Activated CD4-positive, alpha-beta T cell treated with anti-CD3 and anti-CD28 coated beads for 24 hours (primary cell): Measurements from ENCODE around the gene NSD1.
"Not testable (repeated sequence)": the region's sequence is repeated elsewhere in the genome, so short reads cannot be mapped to it uniquely, and the experiment has no call there.

Experiments used
- DNase-seq, 2 donors: peaks; one replicate each; pipeline ENCODE4 v3.0.0-alpha.2; 2020; ENCODE audit warnings: low read depth in 2 of 2

Gene NSD1

DNA sequence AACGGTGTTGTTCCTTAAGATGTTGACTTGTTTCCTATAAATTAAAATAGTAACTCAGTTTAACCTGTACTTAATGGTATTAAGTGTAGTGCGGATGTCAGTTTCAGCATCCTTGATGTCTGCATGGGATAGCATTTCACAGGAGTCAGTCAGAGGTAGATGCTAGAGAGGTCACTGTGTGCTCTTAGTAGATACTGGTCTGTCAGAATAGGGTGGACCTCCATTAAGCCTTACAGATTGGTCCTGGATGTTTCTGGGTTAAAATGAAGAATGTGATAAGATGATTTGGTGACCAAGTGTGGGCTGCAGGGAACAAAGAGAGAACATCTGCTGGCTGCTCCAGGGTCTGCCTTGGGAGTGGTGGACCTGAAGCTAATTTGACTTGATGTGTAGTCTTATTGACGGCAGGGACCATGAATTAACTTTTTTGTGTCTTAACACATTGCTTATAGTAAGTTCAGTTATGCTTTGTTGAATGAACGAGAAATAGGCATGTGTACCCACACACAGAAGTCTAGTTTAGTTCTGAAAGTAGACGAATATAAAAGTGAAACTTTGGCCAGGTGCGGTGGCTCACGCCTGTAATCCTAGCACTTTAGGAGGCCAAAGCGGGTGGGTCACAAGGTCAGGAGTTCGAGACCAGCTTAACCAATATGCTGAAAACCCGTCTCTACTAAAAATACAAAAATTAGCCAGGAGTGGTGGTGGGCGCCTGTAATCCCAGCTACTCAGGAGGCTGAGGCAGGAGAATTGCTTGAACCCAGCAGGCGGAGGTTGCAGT, 157.4 kb downstream of the NSD1 start:
- no peak for DNase-seq

DNA sequence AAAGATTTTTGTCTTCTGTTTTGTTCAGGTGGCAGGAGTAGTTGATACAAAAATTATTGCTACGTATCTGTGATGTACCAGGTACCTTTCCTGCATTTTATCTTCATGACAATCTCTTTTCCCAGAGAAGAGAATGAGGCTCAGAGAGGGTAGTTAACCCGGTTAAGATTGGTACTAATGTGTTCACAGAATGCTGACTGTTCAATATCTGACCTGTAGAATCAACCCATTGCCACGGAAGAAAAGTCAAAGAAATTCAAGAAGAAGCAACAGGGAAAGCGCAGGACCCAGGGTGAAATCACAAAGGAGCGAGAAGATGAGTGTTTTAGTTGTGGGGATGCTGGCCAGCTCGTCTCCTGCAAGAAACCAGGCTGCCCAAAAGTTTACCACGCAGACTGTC, 158.2 kb downstream of the NSD1 start:
- DNase-seq, result no peak

DNA sequence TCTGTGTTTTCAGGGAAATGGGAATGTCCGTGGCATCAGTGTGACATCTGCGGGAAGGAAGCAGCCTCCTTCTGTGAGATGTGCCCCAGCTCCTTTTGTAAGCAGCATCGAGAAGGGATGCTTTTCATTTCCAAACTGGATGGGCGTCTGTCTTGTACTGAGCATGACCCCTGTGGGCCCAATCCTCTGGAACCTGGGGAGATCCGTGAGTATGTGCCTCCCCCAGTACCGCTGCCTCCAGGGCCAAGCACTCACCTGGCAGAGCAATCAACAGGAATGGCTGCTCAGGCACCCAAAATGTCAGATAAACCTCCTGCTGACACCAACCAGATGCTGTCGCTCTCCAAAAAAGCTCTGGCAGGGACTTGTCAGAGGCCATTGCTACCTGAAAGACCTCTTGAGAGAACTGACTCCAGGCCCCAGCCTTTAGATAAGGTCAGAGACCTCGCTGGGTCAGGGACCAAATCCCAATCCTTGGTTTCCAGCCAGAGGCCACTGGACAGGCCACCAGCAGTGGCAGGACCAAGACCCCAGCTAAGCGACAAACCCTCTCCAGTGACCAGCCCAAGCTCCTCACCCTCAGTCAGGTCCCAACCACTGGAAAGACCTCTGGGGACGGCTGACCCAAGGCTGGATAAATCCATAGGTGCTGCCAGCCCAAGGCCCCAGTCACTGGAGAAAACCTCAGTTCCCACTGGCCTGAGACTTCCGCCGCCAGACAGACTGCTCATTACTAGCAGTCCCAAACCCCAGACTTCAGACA, 160.4 kb downstream of the NSD1 start:
- DNase-seq, result no peak

DNA sequence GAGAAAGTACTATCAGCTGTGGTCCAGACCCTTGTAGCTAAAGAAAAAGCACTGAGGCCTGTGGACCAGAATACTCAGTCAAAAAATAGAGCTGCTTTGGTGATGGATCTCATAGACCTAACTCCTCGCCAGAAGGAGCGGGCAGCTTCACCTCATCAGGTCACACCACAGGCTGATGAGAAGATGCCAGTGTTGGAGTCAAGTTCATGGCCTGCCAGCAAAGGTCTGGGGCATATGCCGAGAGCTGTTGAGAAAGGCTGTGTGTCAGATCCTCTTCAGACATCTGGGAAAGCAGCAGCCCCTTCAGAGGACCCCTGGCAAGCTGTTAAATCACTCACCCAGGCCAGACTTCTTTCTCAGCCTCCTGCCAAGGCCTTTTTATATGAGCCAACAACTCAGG, 161.1 kb downstream of the NSD1 start:
- DNase-seq, result no peak

DNA sequence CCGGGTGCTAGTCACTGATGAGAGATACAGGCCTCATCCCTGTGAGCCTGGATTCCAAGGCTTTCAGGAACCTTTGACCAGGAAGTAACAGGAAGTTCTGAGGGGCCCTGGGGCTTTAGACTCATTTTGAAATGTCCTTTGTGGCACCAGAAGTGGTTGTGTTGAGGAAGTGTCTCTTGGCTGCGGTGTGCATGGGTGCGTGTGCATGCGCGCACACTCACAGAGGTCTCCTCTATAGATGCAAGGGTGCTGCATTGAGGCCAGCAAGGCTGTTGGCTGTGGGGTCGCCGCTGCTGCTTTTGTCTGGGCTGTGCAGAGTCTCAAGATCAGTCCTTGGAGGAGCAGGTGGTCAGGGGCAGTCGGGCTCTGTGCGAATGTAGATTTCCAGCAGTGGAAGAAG, 162.4 kb downstream of the NSD1 start:
- no peak for DNase-seq

DNA sequence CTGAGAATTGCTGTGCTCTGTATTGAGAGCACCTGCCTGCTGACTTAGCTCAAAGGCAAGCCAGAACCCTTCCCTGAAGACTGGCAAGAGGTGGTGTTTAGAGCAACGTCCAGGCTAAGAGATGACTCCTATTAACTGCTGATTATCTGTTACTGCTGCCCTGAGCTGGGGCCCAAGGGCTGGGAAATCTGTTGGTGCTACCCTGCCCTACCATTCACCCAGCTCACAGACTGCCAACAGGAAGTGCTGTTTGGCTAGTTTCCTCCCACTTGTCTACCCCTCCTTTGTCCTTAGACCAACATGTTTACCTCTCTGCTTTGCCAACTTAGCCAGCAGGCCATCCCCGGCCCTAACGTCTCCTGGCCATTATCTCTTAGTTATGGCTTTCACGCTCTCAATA, 163.0 kb downstream of the NSD1 start:
- DNase-seq, result no peak

DNA sequence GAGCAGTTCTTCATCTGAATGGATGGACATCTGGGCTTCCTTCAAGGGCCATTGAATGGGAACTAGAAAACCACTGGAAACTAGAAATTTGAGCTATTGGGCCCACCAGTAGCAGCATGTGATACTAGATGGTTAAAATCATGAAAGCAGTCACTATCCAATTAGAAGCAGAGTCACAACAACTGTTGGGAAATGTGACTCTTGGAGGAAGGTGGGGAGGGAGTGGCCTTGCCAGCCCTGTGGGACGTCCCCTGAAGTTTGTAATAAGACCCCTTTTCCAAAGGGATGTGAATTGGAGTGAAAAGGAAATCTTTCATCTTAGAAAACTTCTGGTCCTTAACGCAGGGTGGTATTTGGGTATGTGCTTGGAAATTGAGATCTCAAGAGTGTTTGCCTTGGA, 164.3 kb downstream of the NSD1 start:
- DNase-seq, result no peak

DNA sequence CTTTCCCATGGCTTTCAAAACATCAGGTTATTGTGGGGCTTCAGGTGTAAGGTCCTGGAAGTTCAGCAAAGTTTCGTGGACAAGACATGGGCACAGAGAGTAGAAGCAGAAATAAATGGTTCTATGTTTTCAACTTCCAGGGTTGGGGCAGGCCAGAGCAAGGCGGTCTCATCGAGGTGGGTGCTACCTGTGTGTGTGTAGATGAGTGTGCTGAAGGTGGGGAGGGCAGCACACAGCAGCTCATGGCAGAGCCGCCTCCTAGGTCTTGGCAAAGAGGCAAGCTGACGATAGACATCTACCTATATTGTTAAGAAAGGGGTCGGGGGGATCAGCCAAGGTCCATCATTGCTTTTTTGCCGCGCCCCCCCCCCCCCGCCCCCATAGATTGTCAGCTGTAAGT, 166.1 kb downstream of the NSD1 start:
- DNase-seq, result no peak

DNA sequence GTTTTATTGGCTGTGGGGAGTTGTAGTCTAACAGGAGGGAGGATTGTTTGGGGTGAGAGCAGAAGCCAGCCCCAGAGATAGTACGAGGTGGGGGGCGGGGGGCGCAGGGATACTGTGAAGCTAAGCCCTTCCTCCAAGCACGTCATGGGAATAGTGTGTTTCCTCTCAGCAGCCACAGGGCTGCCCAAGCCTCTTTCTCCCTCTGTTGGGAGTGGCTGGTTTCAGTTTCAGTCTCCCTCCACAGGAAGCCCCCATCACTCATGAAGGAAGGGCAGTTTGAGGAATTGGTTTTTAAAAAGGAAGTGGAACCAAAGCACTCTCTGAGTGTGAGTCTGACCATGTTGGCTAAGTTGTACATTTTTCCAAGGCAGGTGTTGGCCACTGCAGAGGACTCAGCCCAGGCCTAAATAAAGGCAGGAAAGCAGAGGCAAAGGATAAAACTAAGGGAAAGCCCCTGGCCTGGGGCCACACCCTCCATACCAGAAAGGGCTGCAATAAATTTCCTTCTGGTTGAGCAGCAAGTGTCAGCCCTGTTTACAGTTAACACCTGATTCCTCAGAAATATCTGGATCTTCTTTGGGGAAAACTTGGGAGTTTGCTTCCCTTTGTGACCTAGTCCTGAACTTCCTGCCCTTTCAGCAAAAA, 166.8 kb downstream of the NSD1 start:
- DNase-seq, result no peak

DNA sequence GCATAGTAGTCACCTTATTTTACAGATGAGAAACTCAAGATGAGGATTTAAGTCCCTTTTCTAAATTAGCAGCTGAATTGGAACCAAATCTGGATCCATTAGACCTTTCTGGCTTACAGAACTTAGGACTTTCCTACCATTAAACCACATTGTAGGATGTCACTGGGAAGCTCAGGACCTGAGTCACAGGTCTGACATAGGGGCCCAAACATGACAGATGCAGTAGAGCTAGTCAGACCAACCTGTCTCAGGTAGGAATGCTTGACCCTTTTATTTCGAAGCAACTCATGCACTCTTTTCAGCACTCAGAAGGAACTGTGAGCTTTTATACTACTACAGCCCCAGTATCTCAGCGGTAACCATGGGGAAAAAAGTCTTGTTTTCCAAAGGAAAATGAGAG, 167.4 kb downstream of the NSD1 start:
- no peak for DNase-seq

DNA sequence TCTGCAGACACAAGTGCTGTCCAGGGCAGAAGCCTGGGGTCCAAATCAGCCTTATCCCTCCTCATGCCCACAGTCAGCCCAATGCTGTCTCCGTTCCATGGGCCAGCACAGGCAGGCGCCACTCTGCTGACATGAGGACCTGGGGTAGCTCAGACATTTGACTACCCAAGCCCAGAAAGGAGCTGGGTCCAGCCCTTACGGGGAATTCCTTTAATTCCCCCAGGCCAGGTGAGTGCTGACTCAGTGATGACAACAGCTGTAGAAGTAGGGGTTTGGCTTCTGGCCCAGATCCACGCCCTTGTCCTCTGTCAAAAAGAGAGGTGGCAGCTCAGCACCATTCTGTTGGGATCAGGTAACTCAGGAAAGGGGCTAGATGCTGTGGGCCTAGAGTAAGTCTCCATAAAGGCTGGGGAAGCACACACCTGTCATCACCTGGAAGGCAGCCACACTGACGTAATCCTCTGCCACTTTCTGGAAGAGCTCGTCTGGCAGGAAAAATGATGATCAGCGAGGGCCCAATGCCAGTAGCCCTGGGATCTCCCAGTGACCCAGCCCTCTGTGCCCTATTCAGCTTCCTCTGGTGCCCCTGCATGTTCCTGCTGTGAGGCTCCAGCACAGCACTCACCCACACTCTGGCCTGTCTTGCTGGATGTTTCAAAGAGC, 168.1 kb downstream of the NSD1 start:
- DNase-seq, result no peak

DNA sequence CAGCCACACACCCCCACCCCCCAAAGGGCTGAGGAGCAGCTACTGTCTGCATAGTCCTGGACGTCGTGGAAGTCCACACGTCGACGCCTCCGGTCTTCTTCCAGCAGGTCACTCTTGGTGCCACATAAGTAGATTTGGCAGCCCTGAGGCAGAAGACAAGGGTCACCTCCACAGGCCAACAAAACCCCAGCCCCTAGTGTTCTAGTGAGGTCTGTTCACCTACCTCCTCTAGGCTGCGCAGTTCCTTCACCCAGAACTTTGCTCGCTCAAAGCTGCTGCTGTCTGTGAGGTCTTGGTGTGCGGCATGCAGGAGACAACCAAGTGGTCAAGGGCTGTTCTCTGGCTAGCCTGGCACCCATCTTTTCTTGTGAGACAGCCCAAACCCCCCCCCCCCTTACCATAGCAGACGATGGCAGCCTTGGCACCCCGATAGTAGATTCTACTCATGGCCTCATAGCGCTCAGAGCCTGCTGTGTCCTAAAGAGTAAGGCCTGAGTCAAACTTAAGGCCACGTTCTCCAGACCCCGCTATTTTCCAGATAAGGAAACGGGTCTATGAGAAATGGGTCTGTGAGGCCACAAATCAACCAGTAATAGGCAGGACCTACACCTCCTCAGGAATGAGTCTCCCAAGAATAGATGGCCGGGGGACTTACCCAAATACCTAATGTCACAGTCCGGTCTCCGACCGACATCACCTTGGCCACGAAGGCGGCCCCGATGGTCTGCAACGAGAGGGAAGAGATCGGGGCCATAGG, 169.0 kb downstream of the NSD1 start:
- DNase-seq, result no peak

DNA sequence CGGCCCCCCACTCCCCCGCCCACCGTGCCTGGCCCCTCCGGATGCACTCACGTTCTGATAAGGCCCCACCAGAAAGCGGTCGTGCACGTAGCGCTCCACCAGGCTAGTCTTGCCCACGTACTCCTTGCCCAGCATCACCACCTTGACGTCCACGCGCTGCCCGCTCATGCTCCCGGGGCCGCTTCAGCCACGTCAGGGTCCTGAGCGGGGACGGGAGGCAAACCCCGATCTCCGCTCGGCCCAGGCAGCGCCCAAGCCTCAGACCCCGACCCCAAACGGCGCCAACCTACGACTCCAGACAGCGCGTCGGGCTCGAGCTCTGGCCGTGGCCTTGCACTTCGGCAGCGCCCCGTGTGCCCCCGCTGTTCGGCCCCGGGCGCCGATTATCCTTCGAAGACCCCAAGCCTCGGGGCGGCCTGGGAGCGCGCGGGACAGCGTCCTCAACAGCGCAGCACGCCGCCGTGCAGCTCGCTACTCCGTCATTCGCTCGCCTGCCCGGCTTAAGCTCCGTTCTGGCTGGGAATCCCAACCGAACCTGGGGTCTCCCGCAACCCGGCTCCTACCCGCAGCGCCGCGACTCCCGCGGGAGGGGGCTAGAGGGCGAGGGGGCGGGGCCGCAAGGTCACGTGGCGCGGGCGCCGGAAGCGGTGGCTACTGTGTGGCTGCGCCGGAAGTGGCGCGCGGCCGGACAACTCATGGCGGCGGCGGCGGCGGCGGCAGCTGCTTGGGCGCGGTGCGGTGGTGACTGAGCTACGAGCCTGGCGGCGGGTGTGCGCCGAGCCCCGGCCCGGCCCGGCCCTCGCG, 169.8 kb downstream of the NSD1 start, which contains the start of the genes PRELID1 and RAB24:
Gene PRELID1 (plus strand): TSS at position 679 of the 804 bp plus-strand sequence. CDS start 187 bp downstream, outside the sequence.
Gene RAB24 (minus strand): TSS at position 599 of the 804 bp plus-strand sequence. CDS start 431 bp downstream, at position 168.
- peak; percentile 86 to 89 for DNase-seq

DNA sequence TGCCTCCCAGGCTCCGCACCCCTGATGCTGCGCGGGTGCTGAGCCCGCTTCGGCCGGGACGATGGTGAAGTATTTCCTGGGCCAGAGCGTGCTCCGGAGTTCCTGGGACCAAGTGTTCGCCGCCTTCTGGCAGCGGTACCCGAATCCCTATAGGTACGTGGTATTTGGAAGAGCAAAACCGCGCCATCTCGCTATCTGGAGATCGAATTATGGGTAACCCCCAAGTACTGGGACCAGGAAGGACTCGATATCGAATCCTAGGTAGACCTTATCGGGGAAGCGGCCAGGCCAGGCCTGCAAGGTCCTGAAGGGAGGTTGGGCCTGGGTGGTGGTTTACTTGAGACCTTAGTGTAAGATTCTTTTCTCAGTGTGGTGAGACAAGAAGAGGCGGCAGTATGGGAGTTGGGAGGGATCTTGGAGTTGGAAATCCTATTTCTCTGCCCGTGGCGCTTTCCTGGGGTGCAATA, 170.4 kb downstream of the NSD1 start:
- DNase-seq, result no peak

DNA sequence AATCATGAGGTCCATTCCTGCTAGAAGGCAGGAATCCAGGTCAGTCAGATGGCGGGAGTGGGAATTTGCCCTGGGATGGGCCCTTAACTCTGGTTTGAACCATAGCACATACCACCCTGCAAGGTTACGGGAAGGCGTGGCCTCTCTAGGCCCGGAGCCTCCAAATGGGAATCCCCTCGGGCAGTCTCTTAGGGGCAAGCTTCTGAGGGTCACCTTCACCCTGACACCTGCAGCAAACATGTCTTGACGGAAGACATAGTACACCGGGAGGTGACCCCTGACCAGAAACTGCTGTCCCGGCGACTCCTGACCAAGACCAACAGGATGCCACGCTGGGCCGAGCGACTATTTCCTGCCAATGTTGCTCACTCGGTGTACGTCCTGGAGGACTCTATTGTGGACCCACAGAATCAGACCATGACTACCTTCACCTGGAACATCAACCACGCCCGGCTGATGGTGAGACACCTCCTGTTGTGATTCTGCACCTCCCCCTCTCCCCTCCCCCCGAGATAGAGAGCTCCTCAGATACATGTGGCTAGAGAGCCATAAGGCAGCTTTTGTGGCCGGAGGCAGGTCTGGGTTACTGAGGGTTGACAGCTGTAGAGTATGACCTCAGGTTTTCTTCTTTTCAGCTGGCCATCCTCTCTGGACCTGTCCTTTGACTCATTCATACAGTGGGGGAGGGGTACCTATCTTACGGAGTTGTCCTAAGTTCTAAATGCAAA, 171.0 kb downstream of the NSD1 start:
- no peak for DNase-seq

DNA sequence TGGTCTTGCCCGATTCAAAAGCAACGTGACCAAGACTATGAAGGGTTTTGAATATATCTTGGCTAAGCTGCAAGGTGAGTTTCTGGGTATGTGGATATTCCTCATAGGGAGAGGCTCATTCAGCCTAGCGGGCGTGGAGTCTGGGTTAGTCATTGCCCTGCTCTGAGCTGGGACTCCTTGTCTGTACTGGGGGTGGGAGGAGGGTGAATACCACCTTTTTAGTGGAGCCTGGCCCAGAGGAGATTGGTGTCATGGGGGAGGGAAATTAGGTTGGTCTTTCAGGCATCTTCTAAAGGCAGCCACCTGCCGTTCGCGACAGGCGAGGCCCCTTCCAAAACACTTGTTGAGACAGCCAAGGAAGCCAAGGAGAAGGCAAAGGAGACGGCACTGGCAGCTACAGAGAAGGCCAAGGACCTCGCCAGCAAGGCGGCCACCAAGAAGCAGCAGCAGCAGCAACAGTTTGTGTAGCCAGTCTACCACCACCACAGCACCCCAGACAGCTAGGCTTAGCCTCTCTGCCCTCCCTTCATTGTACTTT, 172.6 kb downstream of the NSD1 start:
- DNase-seq, result not testable (repeated sequence)

DNA sequence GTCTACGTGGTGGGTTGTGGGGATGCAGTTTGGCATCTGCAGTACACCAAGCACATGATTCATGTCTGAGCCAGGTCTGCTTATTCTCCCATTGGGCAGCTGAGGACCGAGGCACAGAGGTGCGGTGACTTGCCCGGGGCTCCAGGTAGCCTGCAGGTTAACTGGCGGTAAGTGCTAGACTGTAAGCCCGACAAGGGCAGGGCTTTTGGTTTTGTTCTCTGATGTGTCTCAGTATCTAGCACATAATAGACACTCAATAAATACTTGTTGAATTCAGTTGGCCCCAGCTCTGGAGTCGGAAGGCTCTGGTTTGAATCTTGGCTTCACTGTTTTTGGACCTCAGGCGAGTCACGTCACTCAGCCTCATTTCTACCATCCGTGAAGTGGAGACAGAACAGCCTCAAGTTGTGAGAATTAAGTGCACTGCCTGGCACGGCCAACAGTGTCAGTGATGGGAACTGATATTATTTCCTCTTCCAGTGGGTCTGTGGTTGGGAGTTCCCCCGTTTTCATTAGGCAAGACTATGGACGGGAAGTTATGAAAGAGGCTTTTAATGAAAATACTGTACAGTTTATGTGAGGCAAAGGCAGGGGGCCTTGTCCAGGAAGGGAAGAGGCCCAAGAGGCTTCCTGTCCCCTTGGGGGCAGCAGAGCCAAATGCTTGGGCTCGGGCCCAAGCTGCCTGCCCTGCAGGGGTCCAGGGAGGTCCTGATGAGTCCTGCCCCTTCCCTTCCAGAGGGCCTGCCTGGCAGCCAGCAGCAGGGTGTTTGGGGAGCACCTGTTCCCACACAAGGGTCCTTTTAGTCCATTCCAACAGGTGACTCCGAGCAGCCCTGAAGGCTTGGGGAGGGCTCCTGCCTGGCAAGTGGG, 173.3 kb downstream of the NSD1 start:
- DNase-seq, result no peak
